Measurements from ENCODE around the gene AKR7A2.

Gene AKR7A2

DNA sequence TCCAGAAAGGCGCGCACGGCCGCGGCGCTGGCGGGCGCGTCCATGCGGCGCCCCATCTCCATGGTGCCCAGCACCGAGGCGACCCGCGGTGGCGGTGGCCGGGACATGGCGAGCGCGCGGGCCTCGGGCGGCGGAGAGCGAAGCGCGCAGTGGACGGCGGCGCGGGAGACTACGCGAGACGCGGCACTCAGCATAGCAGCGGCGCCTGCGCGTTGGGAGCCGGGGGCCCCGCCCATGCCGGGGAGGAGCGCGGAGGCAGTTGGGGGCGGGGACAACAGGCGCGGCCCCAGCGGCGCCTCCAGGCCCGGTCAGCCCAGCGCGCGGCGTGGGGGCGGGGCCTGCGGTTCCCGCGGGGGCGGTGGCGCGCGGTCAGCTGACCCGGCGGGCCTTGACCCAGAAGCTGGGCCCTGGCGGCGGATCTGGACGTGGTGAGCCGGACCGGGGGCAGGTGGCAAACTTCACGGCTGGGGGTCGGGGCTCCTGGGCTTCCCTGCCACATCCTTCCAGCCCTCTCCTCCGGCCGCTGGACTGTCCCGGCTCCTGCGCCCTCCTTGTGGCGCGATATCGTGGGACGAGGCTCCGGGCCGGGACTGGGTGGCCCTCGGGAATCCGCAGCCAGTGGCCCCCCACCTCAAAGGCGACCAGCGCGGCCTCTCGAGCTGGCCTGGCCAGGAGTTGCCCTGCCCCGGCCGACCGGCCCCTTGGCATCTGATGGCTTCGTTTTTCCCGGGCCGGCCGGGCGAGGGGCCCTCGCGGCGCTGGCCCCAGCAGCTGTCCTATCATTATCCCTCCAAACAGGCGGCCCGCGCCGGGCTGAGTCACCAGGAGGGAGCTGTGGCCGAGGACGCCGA lies at the start of gene AKR7A2, which contains the start of gene SLC66A1:
Gene AKR7A2 (minus strand): TSS at position 214 of the 851 bp plus-strand sequence. CDS start 20 bp downstream, at position 194.
Gene SLC66A1 (plus strand): TSS at position 396 of the 851 bp plus-strand sequence. CDS start 5,352 bp downstream, outside the sequence.
- DNase-seq = peak; percentile 93

GRCh38 chr1:19360843-19361610 lies 49.1 kb upstream of the AKR7A2 start:
- no peak for DNase-seq

- DNase-seq = no peak
Measured at GRCh38 chr1:19360432-19360831, 48.5 kb upstream of the AKR7A2 start.

DNA sequence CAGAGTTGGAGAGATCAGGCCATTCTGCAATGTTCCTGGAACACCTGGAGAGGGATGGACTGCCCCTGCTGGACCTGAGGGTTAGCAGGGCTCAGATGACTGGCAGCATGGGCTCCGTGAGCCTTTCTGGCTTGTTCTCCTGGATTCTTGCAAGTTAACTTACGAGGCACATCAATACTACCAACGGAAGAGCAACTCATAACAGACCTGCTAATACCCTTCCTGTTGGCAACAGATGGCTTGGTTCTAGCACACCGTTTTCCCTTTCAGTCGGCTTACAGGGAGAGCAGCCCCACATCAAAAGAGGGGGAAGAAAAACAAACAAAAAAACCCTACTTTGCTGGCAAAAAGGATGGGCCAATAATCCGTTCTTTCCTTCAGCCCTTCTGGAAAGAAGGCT lies 48.1 kb upstream of the AKR7A2 start:
- DNase-seq = no peak

DNA sequence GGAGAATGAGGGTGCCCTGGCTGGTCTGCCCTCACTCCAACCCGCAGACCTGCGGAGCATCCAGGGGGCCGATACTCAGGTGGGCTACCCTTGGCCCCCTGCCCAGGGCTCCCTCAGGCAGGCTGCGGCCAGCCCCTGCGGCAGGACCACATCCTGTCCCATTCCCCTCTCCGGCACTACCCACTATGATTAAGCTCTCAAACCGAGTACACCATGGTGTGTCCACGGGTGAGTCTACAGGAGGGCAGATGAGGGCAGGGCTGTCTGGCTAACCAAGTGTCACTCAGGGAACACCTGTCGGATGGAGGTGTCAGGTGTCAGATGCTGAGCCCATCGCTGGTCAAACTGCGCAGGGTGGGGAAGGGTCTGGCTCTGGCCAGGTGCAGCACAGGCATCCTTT lies 47.4 kb upstream of the AKR7A2 start:
- DNase-seq = no peak

DNA sequence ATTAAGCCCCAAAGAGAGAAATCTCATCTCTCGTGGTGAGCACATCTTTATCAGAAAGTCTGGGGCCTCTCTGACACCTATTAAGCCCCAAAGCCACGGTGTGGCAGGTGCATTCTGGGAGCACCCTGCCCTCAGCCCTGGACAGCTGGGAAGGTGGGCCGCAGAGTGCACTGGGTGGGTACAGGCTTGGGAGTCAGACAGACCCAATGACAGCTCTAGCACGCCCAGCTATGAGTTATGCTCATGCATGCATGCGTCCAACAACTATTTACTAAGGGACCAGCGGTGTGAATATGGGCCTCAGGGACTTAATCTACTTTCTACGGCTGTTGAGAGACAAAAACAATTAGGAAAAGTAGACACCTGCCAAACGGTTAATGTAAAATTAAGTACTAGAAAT lies 46.8 kb upstream of the AKR7A2 start:
- DNase-seq = no peak

- no peak for DNase-seq
Measured at GRCh38 chr1:19357299-19357986, 45.5 kb upstream of the AKR7A2 start.

DNA sequence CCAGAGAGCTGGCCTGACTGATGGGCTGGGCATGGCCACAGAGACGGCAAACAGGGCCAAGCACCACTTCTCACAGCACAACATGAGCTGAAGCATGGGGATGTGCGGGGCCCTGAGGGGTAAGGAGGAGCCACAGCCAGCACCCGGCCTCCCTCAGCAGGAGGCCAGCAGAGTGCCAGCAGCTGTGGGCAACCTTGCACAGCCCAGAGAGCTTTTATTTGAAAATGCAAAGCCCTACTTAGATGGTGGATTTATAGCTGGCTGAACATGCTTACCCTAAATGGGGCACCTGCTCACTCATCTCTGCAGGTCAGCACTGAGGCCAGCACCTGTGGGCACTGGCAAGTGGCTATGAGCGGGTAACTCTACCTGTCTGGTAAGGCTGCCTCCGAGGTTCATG lies 44.3 kb upstream of the AKR7A2 start:
- no peak for DNase-seq

DNA sequence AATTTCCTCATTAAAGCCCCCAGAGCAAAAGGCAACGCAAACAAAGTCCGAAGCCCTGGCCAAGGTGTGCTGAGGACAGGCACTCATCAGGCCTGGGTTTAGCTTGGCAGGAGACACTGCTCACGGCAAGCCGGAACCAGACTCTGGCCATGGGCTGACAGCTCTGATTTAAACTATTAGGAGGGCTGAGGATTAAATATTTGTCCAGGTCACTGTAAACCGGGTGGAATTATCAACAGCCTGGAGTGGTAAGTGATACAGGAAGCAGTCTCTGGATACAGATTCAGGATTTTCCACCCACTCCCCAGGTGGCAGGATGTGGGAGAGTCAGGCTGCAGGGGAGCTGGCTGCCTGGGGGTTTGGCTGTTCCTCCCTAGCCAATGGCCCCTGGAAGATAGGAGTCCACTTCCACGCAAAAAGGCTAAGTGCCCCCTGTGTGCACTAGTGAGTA lies 42.6 kb upstream of the AKR7A2 start:
- DNase-seq = no peak

- no peak for DNase-seq
Measured at GRCh38 chr1:19353596-19353995, 41.7 kb upstream of the AKR7A2 start.

- no peak for DNase-seq
Measured at GRCh38 chr1:19352839-19353238, 40.9 kb upstream of the AKR7A2 start.

DNA sequence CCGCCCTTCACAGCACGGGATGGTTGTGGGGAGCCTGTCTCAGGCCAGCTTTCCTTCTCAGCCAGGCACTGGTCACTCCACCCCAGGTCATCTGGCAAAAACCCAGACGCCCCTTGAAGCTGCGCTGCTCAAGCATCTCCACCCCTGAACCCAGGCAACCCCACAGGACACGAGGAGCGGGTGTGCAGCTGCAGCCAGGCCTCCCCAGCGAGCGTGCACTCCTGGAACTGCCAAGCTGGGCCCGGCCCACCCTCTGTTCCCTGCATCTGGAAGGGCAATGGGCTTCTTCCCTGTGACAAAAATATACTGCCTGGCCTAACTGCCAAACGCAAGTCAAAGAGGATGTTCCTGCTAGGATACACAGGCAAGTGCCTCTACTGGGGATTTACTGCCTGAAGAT lies 39.9 kb upstream of the AKR7A2 start:
- no peak for DNase-seq

GRCh38 chr1:19350566-19350965 lies 38.6 kb upstream of the AKR7A2 start:
- no peak for DNase-seq

GRCh38 chr1:19349999-19350398 lies 38.1 kb upstream of the AKR7A2 start:
- no peak for DNase-seq

GRCh38 chr1:19348441-19349198 lies 36.7 kb upstream of the AKR7A2 start:
- DNase-seq = no peak

DNA sequence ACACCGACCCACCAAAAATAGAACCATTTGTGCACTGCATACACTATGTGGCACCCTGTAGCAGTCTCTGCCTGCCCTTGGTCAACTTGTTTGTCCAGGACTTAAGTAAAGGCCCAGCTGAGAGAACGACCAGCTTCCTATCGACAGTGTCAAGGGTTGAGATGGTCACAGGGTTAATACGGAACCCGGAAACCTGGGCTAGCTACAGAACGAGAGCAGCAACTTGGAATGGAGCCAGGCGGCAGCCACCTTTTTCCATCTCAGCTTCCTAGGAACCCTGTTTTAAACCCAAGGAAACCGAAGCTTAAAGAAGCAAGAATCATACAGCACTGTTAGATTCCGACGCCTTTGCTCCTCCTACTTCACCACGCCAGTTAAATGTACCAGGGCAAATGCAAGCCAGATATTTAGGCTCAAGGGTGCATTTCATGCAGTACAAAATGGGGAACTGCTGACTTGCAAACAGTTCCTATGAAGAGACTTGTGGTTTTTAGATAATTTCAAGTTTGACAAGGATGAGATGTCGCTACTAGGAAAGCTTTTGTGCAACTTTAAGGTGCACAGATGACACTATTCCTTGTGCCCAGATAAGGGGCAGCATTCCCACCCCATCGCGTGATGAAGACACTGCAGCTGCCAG lies 35.7 kb upstream of the AKR7A2 start:
- DNase-seq = no peak

DNA sequence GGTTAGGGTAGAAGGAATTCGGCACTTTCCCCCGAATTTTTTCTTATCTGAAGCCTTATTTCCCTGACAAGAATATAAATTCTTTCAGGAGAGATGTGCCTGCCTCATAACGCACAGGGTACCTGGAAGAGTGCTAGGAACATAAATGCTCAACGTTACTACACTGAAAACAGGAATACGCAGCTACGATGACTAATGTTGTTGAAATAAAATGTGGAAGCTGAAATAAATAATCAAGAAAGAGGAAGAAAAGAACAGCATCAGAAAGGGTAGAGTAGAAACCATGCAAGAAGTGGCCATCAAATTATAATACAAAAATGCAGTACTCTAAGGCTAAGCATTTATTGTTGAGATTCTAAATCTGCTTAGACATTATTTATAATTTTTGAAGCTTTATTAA lies 34.1 kb upstream of the AKR7A2 start:
- DNase-seq = no peak

DNA sequence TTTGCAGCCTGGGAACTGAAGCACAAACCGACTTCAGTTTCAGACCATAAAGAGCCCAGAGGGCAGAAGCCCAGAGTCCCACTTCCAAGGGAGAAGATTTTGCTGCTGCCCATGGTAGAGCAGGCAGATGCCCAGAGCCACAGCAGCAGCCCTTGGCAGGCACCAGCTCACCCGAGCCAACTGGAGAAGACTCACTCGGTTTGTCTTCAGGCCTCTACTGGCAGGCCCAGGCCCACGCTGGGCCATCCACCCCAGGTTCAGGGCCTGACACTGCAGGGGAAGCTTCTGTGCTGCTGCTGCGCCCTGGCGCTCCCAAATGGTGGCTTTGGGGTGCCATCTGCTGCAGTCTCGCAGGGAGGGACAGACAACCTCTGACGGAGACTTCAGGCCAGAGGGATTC lies 33.4 kb upstream of the AKR7A2 start:
- no peak for DNase-seq

- DNase-seq = no peak
Measured at GRCh38 chr1:19344831-19345230, 32.9 kb upstream of the AKR7A2 start.

DNA sequence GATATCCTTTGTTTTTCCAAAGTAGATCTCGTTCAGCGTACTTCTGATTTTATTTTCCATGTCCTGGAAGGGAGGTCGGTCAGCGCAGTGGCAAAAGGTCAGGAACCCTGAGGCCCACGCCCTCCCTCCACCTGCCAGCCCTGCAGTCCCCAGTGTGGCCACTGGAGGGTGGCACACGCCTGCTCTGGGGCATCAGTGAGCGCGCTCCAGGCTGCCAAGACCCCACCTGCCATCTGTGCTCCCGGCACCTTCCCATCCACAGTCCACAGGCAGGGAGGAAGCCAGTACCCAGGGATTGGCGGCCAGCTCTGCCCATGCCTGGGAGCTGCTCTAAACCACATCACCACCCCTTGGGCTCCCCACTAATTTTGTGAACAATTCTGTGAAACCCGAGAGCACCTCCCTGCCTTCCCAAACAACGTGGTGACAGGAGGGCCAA lies 32.4 kb upstream of the AKR7A2 start:
- no peak for DNase-seq

- DNase-seq = no peak
Measured at GRCh38 chr1:19343617-19344350, 31.8 kb upstream of the AKR7A2 start.

Measured in amniotic stem cell (primary cell).